ENCODE data around the gene CYP3A7.
"Not testable (repeated sequence)": the region's sequence is repeated elsewhere in the genome, so short reads cannot be mapped to it uniquely, and the experiment has no call there.

The CYP3A7 gene

GRCh38 chr7:99665312-99666012 lies 69.5 kb downstream of the CYP3A7 start:
- DNase-seq: no peak

- not testable (repeated sequence) for DNase-seq
Measured at GRCh38 chr7:99657879-99658278, 77.1 kb downstream of the CYP3A7 start.
